ENCODE data around the gene PPP1R12C.
"Not testable (repeated sequence)": the region's sequence is repeated elsewhere in the genome, so short reads cannot be mapped to it uniquely, and the experiment has no call there.

PPP1R12C gene

DNA sequence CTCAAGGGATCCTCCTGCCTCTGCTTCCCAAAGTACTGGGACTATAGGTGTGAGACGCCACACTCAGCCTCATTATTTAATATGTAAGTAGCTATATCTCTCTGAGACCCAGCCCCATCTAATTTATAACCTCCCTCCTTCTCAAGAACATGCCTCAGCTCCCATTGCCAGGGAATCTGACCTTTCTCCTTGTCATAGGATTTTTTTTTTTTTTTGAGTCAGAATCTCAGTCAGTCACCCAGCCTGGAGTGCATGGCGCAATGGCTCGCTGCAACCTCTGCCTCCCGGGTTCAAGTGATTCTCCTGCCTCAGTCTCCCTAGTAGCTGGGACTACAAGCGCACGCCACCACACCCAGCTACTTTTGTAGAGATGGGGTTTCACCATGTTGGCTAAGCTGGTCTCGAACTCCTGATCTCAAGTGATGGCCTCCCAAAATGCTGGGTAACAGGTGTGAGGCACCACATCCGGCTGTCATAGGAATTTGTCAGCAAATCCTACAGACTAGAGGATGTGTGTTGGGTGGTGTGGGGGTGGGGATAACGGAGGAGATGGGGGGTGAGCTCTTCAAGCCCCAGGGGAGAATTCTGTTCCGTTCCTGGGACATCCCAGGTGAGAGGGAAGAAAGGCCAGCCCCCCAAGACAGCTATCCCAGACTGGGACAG is 46.8 kb downstream of the PPP1R12C start:
- DNase-seq, result no peak

- DNase-seq, result no peak
Measured at GRCh38 chr19:55069865-55070197, 47.6 kb downstream of the PPP1R12C start.

DNA sequence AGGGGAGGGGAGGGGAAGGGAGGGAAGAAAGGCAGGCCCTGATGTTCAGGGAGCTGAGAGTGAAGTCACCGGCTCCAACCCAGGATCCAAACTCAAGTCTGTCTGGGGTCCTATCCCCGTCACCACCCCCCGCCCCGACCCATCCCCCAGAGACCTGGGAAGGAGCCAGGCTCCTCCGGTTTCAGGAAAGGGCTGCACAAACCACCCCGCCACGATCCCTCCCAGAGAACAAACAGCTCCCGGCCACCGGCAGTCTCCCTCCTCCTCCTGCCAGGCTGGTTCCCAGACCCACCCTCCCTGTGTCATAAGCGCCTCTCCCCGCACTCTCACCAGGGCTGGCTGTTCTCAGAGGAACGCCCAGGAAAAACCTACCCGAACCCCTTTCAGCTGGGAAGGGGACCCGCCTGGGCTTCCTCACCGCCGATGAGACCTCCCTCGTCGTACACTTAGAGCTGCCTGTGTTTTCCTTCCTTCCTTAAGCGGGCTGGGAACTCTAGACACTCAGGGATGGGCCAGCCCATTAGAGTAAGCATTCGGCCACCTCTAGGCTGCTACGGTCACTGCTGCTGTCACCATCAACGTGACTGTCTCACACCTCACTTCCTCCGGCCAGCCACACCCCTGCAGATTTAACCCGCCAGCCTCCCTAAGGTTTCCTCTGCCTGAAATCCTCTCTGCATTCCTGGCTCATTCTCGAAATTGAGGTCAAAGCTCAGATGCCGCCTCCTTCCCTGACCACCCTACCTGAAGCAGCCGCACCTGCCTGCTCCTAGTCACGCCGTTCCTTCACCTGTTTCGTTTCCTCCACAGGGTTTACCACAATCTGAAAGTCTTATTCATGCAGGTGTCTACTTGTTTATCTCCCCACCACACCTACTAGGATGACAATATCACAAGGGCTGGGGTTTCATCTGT is 48.2 kb downstream of the PPP1R12C start:
- DNase-seq, result no peak

- no peak for DNase-seq
Measured at GRCh38 chr19:55067869-55068268, 49.6 kb downstream of the PPP1R12C start.

DNA sequence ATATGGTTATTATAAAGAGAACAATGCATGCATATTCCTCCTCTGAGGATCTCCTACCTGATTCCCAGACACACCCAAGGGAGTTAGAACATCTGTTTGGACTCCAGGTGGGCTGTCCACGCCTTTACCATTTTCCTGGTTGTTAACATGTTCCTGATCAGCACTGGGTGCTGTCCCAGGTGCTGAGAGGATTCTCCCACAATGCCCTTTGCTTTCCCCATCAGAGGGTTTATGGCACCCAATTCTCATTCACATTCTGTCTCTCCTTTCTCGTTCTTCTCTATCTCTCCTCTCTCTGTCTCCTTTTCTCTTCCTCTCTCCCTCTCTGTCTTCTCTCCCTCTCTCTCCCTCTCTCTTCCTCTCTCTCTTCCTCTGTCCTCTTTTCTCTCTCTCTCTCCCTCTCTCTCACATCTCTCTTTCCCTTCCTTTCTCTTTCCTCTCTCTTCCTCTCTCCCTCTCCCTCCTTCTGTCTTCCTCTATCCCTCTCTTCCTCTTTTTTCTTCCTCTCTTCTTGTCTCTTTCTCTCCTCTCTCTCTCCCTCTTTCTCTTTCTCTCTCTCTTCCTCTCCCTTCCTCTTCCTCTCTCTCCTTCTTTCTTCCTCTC is 51.2 kb downstream of the PPP1R12C start:
- DNase-seq, result no peak

DNA sequence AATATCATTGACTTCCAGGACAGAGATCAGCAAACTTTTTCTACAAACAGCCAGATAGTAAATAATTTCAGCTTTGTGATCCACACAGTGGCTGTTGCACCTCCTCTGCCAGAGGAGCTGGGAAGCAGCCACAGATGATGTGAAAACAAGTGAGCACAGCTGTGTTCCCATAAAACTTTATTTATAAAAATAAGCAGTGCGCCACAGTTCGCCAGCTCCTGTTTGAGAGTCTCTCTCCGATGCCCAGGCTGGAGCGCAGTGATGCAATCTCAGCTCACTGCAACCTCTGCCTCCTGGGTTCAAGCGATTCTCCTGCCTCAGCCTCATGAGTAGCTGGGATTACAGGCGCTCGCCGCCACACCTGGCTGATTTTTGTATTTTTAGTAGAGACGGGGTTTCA is 51.9 kb downstream of the PPP1R12C start:
- DNase-seq, result not testable (repeated sequence)

- DNase-seq, result no peak
Measured at GRCh38 chr19:55063492-55063843, 54.0 kb downstream of the PPP1R12C start.

DNA sequence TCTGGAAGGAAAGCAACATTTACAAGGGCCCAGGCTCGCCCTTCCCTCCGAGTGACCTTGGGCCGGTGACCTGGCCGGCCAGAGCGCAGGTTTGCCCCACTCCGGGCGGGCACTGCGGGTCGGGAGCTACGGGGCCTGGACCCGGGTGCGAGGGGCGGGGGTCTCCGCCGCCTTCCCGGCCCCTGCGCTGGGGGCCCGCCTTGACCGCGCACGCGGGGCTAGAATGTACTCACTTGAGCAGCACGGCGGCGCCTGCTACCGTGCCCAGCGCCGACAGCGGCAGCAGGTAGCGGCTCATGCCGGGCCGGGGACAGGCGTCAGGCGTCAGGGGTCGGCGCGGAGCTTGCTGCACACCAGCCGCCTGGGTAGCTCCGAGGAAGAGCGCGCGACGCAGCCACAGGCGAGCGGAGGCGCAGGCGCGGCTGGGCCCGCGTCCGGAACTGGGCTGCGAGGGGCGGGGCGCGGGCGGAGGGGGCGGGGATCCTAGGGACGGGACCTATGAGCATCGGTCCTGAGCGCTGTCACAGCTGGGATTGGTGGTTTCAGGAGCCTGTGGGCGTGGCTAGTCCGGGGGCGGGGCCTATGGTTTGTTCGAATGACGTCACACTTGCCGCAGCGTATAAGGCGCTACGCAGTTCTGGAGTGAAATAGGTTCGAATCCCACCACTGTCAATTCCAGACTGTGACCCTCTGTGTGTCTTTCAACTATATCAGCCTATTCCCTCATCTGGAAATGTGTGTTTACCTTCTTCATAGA is 54.5 kb downstream of the PPP1R12C start, which contains the start of gene RDH13:
Gene RDH13 (minus strand): TSS at position 414 of the 757 bp plus-strand sequence. CDS start 116 bp downstream, at position 298.
- DNase-seq, result peak; percentile 73

DNA sequence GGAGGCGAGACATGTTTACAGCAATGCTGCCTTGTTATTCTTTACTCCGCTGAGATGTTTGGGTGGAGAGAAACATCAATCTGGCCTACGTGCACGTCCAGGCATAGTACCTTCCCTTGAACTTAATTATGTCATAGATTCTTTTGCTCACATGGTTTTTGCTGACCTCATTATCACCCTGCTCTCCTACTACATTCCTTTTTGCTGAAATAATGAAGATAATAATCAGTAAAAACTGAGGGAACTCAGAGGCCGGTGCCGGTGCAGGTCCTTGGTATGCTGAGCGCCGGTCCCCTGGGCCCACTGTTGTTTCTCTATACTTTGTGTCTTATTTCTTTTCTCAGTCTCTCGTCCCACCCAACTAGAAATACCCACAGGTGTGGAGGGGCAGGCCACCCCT is 57.1 kb downstream of the PPP1R12C start:
- not testable (repeated sequence) for DNase-seq

DNA sequence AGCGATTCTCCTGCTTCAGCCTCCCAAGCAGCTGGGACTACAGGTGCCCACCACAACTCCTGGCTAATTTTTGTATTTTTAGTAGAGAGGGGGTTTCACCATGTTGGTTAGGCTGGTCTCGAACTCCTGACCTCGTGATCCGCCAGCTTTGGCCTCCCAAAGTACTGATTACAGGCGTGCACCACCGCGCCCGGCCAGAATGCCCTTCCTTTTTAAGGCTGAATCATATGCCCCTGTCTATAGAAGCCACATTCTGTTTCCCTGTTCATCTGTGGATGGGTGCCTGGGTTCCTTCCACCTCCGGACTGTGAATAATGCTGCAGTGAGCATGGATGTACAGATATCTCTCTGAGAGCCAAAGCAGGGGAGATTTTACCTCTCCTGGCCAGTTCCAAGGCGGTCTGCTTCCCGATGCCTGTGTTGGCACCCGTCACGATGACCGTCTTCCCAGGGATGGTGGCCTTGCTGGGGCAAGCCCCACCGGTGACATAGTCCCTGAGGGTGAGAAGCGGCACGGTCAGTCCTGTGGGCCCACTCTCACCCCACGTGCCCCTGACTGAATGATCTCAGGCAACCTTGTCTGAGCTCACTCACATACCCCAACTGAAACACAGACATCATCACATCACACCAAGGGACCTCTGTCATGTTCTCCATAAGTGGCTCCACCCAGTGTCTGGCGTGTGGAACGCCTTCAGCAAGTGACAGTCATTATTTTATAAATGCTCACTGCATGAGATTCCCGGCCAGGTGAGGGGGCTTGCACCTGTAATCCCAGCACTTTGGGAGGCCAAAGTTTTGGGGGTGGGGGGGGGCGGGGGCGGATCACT is 58.4 kb downstream of the PPP1R12C start:
- DNase-seq, result no peak

- no peak for DNase-seq
Measured at GRCh38 chr19:55056827-55057226, 60.6 kb downstream of the PPP1R12C start.

- DNase-seq, result no peak
Measured at GRCh38 chr19:55053735-55054134, 63.7 kb downstream of the PPP1R12C start.

- DNase-seq, result no peak
Measured at GRCh38 chr19:55050749-55051532, 66.5 kb downstream of the PPP1R12C start.

- DNase-seq, result no peak
Measured at GRCh38 chr19:55048446-55048845, 69.0 kb downstream of the PPP1R12C start.

- DNase-seq, result no peak
Measured at GRCh38 chr19:55047951-55048350, 69.5 kb downstream of the PPP1R12C start.

DNA sequence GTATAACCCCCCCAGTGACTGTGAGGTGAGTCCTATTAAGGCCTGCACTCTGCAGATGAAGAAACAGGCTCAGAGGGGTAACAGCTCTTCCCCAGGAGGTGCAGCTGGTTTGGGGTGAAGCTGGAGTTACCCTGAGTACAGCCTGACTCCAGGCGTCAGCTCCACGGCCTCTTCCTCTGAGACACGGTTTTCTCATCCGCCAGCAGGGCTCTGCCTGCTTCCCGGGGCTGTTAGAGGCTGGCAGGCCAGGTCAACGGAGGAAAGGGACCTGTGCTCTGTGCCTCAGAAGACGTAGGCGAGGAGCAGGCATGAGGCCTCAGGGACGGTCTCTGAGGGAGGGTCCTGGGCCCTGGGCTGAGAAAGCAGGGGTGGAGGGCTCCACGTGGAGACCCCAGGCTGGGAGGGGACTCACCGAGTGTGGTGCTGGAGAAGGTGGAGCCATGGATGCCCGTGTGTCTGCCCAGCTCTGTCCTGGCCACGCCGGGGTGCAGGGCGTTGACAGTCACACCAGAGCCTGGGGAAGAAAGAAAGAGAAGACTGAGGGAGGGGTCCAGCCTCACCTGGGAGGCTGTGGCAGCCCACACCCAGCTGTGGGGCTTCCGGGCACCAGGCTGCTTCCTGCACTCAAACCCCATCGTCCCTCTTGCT is 70.3 kb downstream of the PPP1R12C start:
- DNase-seq, result no peak

- no peak for DNase-seq
Measured at GRCh38 chr19:55044771-55045716, 72.4 kb downstream of the PPP1R12C start.

- no peak for DNase-seq
Measured at GRCh38 chr19:55044286-55044685, 73.2 kb downstream of the PPP1R12C start.

GRCh38 chr19:55042688-55043087 is 74.7 kb downstream of the PPP1R12C start:
- no peak for DNase-seq

DNA sequence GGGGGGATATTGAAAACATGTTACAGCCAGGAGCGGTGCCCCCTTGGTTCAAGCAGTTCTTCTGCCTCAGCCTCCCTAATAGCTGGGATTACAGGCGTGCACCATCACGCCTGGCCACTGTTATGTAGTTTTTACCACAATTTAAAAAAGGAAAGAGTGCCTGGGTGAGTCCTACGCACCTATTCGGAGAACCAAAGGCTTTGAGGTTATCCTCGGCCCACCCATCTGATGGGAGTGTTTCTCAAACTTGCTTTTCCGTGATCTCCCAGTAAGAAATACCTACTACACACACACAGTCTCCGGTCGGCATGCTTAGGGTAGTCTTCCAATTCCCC is 75.1 kb downstream of the PPP1R12C start:
- no peak for DNase-seq

Data from SIG-M5 (cell line).